Fibroblast of lung (primary cell): ENCODE results near the gene NRBP1. TPM values are rescaled to one million over a fixed set of nuclear protein-coding genes. Genes with fewer than 3 reads are reported as not detected.

Experiments
- DNase-seq, 2 donors: peaks; one replicate each; pipeline versions ENCODE4 v3.0.0 to v3.0.0-alpha.2; 2010; ENCODE audit warnings: low read depth in 2 of 2
- H2AFZ ChIP-seq: 2 replicates; pipeline ENCODE4 v1.5.1; 2012; ENCODE audit warnings: low read length, control low read depth, inconsistent platforms
- H3K27ac ChIP-seq: 2 replicates; pipeline ENCODE4 v1.5.1; 2011; ENCODE audit warnings: low read length, control low read depth; ENCODE audit not compliant: insufficient read depth
- H3K27me3 ChIP-seq: 2 replicates; pipeline ENCODE4 v1.5.1; 2011; ENCODE audit warnings: mild to moderate bottlenecking, low read length; ENCODE audit not compliant: control insufficient read depth, insufficient read depth
- H3K36me3 ChIP-seq: 2 replicates; pipeline ENCODE4 v1.5.1; 2011; ENCODE audit warnings: low read length; ENCODE audit not compliant: control insufficient read depth, insufficient read depth
- H3K4me1 ChIP-seq: 2 replicates; pipeline ENCODE4 v1.5.1; 2011; ENCODE audit warnings: low read length; ENCODE audit not compliant: control insufficient read depth, insufficient read depth; ENCODE audit errors: extremely low read depth
- H3K4me2 ChIP-seq: 2 replicates; pipeline ENCODE4 v1.5.1; 2011; ENCODE audit warnings: low read length, control low read depth; ENCODE audit not compliant: insufficient read depth; ENCODE audit errors: extremely low read depth
- H3K4me3 ChIP-seq, 4 experiments: fragments of 200-600 bp in 1 of 4; sonication (generic) in 1 of 4; replicated peaks in 1 of 4; 2 replicates each; pipeline ENCODE4 v1.5.1; 2011 to 2016; ENCODE audit warnings: low read length in 4 of 4, low read depth in 3 of 4, mild to moderate bottlenecking in 3 of 4, control low read depth in 2 of 4, inconsistent platforms in 1 of 4, mixed read lengths in 1 of 4; ENCODE audit not compliant: insufficient read depth in 1 of 4; ENCODE audit errors: control extremely low read depth in 1 of 4
- H3K79me2 ChIP-seq: 2 replicates; pipeline ENCODE4 v1.5.1; 2012; ENCODE audit warnings: mild to moderate bottlenecking, low read length, inconsistent platforms; ENCODE audit not compliant: control insufficient read depth, insufficient read depth
- H3K9ac ChIP-seq: 2 replicates; pipeline ENCODE4 v1.5.1; 2011; ENCODE audit warnings: mild to moderate bottlenecking, low read length, control low read depth; ENCODE audit not compliant: insufficient read depth
- H3K9me3 ChIP-seq: 2 replicates; pipeline ENCODE4 v1.5.1; 2012; ENCODE audit warnings: low read depth, low read length; ENCODE audit not compliant: control insufficient read depth, insufficient read depth
- H4K20me1 ChIP-seq: 2 replicates; pipeline ENCODE4 v1.5.1; 2011; ENCODE audit warnings: low read length; ENCODE audit not compliant: control insufficient read depth, insufficient read depth; ENCODE audit errors: extremely low read depth
- EZH2 ChIP-seq: IDR thresholded peaks from 2 replicates; pipeline ENCODE4 v1.5.1; 2012; ENCODE audit warnings: low read length, control low read depth, mild to moderate bottlenecking; ENCODE audit errors: missing control alignments
- polyA plus RNA-seq, 2 donors: library from polyadenylated mRNA; depleted of rRNA in 1 of 2; stranded (reverse) in 1 of 2; unstranded in 1 of 2; fragments of >200 nt; gene quantifications; 2 replicates each; pipeline ENCODE4 v1.2.1, GENCODE V29; 2011 to 2012; ENCODE audit warnings: missing spikeins in 1 of 2
- total RNA-seq: library from RNA; depleted of rRNA; stranded (reverse); fragments of >200 nt; gene quantifications from 2 replicates; pipeline ENCODE4 v1.2.1, GENCODE V29; 2014
- TF ChIP-seq, protein P1 (sequence below), 2 donors: IDR thresholded peaks in 1 of 2; conservative IDR thresholded peaks in 1 of 2; 1 replicate in 1 of 2; 2 replicates in 1 of 2; pipeline ENCODE4 v1.5.1; 2011 to 2012; ENCODE audit warnings: low read length in 2 of 2, control low read depth in 1 of 2, inconsistent platforms in 1 of 2, low read depth in 1 of 2, mild to moderate bottlenecking in 1 of 2

NRBP1 gene
- total and polyA plus RNA-seq, 2 donors (not counting 1 experiment from before 2014, with no cell fraction given), result 77.5 to 192 TPM

DNA sequence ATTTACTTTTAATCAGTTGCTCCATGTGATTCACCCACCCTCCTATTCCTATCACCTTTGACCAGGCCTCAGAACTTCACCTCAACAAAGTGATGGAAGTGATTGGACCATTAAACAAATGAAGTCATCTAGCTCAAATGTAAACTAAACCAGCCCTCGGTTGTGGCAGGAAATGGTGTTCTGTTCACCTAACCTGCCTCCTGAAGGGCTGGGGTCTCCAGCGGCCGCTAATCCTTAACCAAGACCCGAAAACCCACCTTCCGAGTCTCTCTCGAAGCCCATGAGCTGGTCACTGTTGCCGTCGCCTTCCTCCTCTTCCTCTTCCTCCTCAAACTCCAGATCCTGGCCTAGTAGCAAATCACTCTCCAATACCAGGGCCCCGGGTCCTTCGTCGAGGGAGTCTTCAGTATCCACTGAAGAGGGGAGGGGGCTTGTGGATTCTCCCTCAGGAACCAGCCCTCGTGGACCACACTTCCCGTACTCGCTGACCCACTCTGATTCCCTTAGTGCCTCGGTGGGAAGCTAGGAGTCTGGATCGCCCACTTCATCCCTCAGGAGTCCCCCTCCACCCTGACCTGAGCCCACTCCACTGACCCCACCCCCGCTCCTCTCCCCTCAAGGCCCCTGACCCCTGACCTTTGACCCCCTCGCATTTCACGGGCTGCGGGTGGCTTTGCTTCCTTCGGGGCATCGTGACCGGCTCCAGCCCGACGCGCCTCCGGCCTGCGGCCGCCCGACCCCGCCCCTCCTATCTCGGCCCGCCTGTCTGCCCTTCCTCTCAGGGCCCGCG, 48.4 kb upstream of the NRBP1 start:
- H3K36me3 ChIP-seq, result peaks cover 43% of the 10 kb centered on the region
- TF ChIP-seq EZH2, result no peak
- TF ChIP-seq, protein P1, sequence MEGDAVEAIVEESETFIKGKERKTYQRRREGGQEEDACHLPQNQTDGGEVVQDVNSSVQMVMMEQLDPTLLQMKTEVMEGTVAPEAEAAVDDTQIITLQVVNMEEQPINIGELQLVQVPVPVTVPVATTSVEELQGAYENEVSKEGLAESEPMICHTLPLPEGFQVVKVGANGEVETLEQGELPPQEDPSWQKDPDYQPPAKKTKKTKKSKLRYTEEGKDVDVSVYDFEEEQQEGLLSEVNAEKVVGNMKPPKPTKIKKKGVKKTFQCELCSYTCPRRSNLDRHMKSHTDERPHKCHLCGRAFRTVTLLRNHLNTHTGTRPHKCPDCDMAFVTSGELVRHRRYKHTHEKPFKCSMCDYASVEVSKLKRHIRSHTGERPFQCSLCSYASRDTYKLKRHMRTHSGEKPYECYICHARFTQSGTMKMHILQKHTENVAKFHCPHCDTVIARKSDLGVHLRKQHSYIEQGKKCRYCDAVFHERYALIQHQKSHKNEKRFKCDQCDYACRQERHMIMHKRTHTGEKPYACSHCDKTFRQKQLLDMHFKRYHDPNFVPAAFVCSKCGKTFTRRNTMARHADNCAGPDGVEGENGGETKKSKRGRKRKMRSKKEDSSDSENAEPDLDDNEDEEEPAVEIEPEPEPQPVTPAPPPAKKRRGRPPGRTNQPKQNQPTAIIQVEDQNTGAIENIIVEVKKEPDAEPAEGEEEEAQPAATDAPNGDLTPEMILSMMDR (conservative IDR thresholded peaks at IDR 0.05 in 1 of 2, IDR thresholded peaks at IDR 0.05 in 1 of 2; ENCODE audit: low read depth in 1 of 2, low read length in 2 of 2), result no peak
- peaks cover 3% of the 10 kb centered on the region for H3K4me1 ChIP-seq
- H4K20me1 ChIP-seq, result no peaks in the 10 kb centered on the region
- peak overlapping the region; percentile 90 for H3K9ac ChIP-seq
- peaks cover 19% of the 10 kb centered on the region for H3K79me2 ChIP-seq
- no peaks in the 10 kb centered on the region for H3K27me3 ChIP-seq
- H3K4me2 ChIP-seq, result peak overlapping the region; percentile 100
- H3K9me3 ChIP-seq, result no peaks in the 10 kb centered on the region
- peak; percentile 56 to 59 for DNase-seq
- peak overlapping the region; percentile 99 for H3K27ac ChIP-seq
- no peak overlapping the region for H2AFZ ChIP-seq
- H3K4me3 ChIP-seq, result peak overlapping the region; percentile 70 to 91 (median 84)

DNA sequence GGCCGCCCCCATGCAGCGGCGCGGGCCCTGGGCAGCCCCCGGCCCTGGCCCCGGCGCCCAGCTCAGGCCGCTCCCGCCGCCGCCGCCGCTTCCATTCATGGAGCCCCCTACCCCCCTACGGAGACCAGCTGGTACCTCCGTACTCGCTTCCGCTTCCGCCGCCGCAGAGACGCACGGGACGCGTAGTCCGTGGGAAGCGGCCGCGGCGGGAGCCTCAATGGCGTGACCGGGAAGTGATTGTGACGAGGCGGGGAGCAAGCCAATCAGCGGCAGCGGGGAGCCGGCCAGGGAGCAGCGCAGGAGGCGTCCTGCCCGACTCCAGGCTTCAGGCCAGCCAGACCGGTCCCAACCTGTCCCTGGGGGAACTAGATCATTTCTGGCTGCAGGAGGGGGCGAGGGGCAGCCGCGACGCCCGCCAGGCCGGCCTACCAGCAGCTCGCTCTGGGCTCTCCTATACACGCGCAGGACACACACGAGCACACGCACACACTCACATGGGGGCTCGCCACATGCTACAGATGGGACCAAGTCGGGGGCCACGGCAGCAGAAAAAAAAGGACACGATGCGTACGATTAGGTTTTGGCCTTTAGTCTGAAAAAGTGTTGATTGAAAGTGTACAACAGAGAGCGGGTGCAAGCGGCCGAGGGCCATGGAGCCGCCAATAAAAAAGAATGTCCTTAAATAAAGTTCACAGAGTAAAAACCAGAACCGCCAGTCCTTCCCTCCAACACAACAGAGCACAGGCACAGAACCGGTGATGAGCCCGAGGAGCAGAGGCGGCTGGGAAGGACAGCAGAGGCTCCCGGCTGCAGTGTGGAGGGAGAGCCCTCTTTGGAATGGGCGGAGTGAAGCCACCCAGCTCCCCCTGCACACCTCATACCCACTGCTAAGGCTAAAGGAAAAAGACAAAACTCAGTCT, 47.5 kb upstream of the NRBP1 start, which contains the start of gene ZNF513:
ZNF513 (minus strand) TSS at position 109 of the 920 bp plus-strand sequence. CDS start 208 bp downstream, outside the sequence.
- H3K9ac ChIP-seq, result peak within 1 kb of the TSS; percentile 90
- peaks cover 37% of the 10 kb centered on the region for H3K36me3 ChIP-seq
- no peak for TF ChIP-seq EZH2
- TF ChIP-seq, protein P1 (conservative IDR thresholded peaks at IDR 0.05 in 1 of 2, IDR thresholded peaks at IDR 0.05 in 1 of 2; ENCODE audit: low read depth in 1 of 2, low read length in 2 of 2), result no peak
- H2AFZ ChIP-seq, result no peak within 1 kb of the TSS
- peak within 1 kb of the TSS; percentile 70 to 91 (median 84) for H3K4me3 ChIP-seq
- no peaks in the 10 kb centered on the region for H3K9me3 ChIP-seq
- peak; percentile 94 for DNase-seq
- H4K20me1 ChIP-seq, result no peaks in the 10 kb centered on the region
- peak within 1 kb of the TSS; percentile 100 for H3K4me2 ChIP-seq
- peaks cover 3% of the 10 kb centered on the region for H3K4me1 ChIP-seq
- peak within 1 kb of the TSS; percentile 99 for H3K27ac ChIP-seq
- peaks cover 17% of the 10 kb centered on the region for H3K79me2 ChIP-seq
- no peaks in the 10 kb centered on the region for H3K27me3 ChIP-seq
